DOHH2 (cell line): ENCODE data around the gene ELAVL1.

Source experiments
- CTCF ChIP-seq: fragments of 200-600 bp; sonication (generic); IDR thresholded peaks from one replicate; pipeline ENCODE4 v1.5.1; 2014; ENCODE audit warnings: antibody characterized with exemption, mild to moderate bottlenecking, low read depth, low read length; ENCODE audit not compliant: poor library complexity, severe bottlenecking
- EZH2phosphoT487 ChIP-seq: fragments of 200-600 bp; sonication (generic); IDR thresholded peaks from 2 replicates; pipeline ENCODE4 v1.6.1; 2017; ENCODE audit warnings: borderline replicate concordance, mild to moderate bottlenecking, antibody characterized with exemption, low read length, moderate library complexity, mixed read lengths

- no peak for TF ChIP-seq CTCF
- TF ChIP-seq EZH2phosphoT487: no peak
Measured at GRCh38 chr19:8039231-8039630, 33.8 kb upstream of the ELAVL1 start.
